Measurements from ENCODE around the gene ADCYAP1R1. TPM values are rescaled to one million over a fixed set of nuclear protein-coding genes. Genes with fewer than 3 reads are reported as not detected.
"Not testable (repeated sequence)": the region's sequence is repeated elsewhere in the genome, so short reads cannot be mapped to it uniquely, and the experiment has no call there.

The ADCYAP1R1 gene
- polyA plus RNA-seq, 4 donors = 0.78 to 1.2 (median 0.89) TPM

DNA sequence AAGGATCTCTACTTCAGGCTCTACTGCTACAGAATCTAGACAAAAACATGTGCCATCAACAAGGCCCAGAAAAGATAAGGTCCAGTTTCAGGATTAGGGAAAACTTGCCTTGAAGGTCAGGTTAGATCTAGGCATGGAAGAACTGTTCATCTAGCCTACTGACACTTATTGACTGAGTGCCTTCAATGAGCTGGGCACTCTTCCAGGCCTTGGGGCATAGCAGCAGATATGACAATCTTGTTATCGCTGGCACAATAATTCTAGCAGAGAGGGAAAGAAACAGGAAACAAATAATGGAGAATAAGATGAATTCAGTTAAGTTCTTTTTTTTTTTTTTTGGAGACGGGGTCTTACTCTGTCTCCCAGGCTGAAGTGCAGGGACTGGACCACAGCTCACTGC, 71.6 kb downstream of the ADCYAP1R1 start:
- DNase-seq (ENCODE audit: low read depth in 4 of 4, low spot score in 2 of 4) = no peak

DNA sequence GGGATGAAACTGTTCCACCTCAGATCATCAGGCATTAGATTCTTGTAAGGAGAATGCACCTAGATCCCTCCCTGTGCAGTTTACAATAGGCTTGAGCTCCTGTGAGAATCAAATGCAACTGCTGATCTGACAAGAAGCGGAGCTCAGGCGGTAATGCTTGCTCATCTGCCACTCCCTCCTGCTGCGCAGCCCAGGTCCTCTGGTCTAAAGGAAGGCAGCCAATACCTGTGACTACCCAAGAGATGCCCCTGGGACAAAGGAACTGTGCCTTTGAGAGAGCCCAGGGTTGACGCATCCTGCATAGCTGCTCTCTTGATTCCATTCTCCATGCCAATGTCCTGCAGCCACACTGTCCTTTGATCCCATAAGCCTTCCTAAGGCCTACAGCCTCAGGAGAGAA, 73.1 kb downstream of the ADCYAP1R1 start:
- DNase-seq (ENCODE audit: low read depth in 4 of 4, low spot score in 2 of 4) = no peak

DNA sequence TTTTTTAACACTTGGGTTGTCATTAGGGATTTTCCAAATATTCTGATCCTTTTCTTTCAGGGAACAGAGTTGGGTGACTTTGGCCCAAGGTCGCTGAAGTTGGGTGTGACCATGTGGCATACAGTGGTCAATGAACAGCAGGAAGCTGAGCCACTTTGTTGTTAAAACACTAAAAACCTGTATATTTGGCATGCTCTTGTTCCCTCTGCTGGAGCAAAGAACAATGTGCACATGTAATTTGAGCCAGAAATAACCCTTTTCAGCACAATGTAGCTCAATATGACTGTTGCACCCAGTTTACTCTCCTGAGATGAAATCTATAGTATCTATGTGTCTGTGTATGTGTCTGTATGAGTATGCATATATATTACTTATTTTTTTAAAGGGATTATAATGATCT, 74.9 kb downstream of the ADCYAP1R1 start:
- no peak for DNase-seq (ENCODE audit: low read depth in 4 of 4, low spot score in 2 of 4)

DNA sequence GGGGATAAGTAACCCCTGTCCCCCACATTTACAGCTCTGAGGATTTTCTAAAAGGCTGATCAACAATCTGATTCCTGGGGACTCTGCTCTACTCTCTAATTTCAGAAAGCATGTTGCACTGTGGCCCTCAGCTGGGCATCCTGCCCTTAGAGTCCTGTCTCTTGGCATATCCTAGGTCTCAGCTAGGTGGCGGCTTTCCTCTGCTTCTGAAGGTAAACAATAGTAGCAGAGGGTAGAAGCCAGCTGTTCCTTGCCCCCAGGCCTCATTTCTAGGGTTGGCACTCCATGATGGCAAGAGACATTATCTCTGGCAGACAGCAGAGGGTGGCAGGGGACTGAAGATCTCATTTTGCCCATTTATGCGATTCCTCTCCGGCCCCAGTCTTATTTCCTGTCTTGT, 77.0 kb downstream of the ADCYAP1R1 start:
- no peak for DNase-seq (ENCODE audit: low read depth in 4 of 4, low spot score in 2 of 4)

DNA sequence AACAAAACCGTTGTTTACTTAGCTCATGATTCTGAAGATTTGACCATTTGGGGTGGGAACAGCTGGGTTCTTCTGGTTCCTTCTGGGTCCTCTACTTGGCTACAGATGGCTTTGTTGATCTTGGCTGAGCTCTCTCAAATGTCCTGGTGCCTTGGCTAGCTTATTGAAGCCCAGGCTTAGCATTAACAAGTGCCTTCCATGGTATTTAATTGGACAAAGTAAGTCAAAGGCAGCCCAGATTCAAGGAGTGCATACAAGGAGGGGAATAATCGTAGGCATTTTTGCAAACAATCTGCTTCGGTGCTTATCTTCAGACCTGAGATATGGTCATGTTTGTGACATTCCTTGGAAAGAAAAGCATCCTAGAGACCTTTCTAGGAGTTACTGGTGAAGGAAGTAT, 81.4 kb downstream of the ADCYAP1R1 start:
- no peak for DNase-seq (ENCODE audit: low read depth in 4 of 4, low spot score in 2 of 4)

DNA sequence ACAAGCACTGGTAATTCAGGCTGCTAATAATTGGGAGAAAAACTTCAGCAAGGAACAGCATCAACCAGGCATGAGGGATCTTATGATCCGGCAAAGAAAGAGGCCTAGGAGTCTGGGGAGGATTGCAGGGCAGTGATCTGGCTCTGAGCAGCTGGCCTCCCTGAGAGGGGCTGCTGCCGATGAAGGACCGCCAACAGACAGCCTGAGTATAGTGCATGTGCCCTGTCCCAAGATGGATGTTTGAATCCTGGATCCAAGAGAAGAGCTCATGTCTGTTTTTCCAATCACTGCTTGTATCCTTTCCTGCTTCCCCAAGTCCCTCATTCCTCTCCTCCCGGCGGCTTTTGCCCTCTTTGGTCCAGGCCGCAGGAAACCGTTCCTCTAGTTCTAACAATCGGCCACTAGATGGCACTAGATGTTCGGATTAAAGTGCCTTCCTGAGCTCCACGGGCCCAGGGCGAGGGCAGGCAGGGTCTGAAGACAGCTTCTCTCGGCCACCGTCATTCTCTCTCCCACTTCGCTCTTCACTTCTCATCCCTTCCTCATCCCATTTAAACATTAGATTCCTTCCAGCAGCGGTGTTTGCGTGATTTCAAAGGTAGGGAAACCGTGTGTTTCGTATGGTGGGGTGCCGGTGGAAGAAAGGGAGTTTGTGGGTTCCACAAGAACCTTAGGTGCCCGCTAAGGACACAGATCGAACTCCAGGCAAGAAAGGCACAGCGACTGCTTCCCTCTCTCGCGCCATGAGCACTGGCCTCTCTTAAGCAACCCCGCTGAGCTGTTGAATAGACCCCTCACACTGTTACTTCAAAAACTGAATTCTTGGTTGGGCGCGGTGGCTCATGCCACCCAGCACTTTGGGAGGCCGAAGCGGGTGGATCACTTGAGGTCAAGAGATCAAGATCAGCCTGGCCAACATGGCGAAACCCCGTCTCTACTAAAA, 82.4 kb downstream of the ADCYAP1R1 start:
- DNase-seq (ENCODE audit: low read depth in 4 of 4, low spot score in 2 of 4) = peak in 2 of 4 donors; percentile 61 to 80

DNA sequence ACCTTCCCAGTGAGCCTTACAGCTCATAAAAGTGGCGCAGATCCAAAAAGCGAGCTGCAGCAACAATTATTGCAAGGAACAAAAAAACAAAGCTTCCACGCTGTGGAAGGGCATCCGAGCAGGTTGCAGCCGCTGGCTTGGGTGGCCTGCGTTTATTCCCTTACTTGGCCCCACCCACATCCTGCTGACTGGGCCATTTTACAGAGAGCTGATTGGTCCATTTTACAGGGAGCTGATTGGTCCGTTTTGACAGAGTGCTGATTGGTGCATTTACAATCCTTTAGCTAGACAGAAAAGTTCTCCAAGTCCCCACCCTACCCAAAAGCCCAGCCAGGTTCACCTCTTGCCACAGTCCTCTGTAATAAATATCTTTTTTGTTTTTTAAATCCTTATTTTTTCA, 85.1 kb downstream of the ADCYAP1R1 start:
- no peak for DNase-seq (ENCODE audit: low read depth in 4 of 4, low spot score in 2 of 4)

DNA sequence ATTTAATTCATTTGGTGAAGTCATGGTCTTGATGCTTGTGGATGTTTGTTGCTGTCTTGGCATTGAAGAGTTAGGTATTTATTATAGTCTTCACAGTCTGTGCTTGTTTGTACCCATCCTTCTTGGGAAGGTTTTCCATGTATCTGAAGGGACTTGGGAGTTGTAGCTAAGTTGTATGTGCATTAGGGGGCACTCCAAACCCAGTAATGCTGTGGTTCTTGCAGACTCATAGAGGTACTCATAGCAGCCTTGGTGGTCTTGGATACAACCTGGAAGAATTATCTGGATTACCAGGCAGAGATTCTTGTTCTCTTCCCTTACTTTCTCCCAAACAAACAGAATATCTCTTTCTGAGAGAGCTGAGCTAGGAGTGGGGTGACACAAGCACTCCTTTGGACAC, 93.2 kb downstream of the ADCYAP1R1 start:
- no peak for DNase-seq (ENCODE audit: low read depth in 4 of 4, low spot score in 2 of 4)

DNA sequence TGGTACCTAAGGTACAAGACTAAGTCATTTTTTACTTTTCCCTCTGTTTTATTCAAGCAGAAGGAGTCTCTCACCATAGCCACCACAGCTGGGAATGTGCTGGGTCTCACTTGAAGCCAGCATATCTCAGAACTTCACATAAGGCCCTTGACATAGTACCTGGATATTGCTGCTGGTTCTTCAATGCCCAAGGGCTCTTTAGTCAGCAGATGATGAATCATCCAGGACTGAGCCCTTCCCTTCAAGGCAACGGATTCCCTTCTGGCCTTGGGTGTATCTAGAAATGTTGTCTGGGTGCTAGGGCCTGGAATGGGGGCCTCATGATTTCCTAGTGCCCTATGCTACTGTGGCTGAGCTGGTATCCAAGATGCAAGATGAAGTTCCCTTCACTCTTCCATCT, 93.9 kb downstream of the ADCYAP1R1 start:
- no peak for DNase-seq (ENCODE audit: low read depth in 4 of 4, low spot score in 2 of 4)

DNA sequence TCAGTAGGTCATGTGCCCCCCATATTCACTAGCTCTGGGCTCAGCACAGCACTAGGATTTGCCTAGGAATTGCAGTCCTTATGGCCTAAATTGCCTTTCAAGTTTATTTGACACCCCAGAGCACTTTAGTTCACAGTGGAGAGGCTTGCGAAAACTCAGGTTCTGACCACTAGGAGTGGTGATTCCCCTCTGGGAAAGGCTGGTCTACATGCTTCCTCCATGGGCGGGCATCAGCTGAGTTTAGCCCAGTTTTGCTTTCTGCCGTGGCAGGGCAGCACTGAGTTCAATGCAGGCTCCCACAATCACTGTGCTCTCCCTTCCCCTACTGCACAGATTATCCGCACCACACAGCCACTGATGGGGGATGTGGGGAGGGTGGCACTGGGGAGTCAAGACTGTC, 94.4 kb downstream of the ADCYAP1R1 start:
- DNase-seq (ENCODE audit: low read depth in 4 of 4, low spot score in 2 of 4) = no peak

DNA sequence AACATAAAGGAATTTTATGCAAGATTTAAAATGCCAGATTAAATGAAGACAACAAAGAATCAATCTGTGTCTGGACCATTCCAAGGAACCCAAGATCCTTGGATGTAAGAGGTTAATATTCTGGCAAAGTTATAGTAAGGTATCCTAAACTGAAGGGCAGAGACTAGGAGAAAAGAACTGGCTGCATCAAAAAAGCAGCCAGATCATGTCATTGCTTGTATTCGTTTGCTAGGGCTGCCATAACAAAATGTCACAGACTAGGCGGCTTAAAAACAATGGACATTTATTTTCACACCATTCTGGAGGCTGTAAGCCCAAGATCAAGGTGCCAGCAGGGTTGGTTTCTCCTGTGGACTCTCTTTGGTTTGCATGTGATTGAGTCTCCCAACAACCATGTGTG, 99.7 kb downstream of the ADCYAP1R1 start:
- DNase-seq (ENCODE audit: low read depth in 4 of 4, low spot score in 2 of 4) = no peak

DNA sequence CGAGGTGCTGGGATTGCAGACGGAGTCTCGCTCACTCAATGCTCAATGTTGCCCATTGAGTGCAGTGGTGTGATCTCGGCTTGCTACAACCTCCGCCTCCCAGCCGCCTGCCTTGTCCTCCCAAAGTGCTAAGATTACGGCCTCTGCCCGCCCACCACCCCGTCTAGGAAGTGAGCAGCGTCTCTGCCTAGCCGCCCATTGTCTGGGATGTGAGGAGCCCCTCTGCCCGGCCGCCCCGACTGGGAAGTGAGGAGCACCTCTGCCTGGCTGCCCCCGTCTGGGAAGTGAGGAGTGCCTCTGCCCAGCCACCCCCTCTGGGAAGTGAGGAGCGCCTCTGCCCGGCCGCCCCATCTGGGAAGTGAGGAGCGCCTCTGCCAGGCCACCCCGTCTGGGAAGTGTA, 101.2 kb downstream of the ADCYAP1R1 start:
- not testable (repeated sequence) for DNase-seq (ENCODE audit: low read depth in 4 of 4, low spot score in 2 of 4)

DNA sequence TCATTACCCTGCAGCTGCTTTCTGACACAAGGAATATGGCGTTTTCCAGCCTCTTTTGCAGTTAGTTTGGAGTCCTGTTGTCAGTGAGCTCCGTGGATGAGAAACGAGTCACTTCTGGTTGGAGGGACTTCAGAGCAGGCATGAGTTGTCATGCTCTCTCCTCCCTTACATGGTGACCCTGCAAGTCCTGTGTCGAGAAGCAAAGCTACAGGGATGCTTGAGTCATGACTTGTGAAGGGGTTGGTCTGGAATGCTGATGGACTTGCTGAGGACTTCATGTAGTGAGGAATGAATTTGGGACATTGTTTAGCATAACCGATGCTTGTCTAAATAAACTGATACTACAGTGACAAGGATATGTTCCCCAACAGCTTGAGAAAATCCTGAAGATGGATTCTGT, 108.8 kb downstream of the ADCYAP1R1 start:
- no peak for DNase-seq (ENCODE audit: low read depth in 4 of 4, low spot score in 2 of 4)

Other genes starting within 250 kb of the ADCYAP1R1 start
- gene AQP1, start 140.5 kb upstream of the ADCYAP1R1 start, polyA plus RNA-seq (ENCODE audit: insufficient read length in 4 of 4) = 100 to 1,000 TPM; 153 to 224 (median 211) TPM
- gene GHRHR, start 88.4 kb upstream of the ADCYAP1R1 start, polyA plus RNA-seq (ENCODE audit: insufficient read length in 4 of 4) = under 1 TPM in 3 of 4 donors, not detected in 1; 0.41 to 0.55 (median 0.43) TPM